Ishikawa (cell line): ENCODE measurements around the gene VPS54.

Experiments used
- CEBPB ChIP-seq: IDR thresholded peaks from 2 replicates; pipeline ENCODE4 v1.6.1; 2012
- CREB1 ChIP-seq: IDR thresholded peaks from 2 replicates; pipeline ENCODE4 v1.6.1; 2012; ENCODE audit warnings: low read depth
- EGR1 ChIP-seq: IDR thresholded peaks from 2 replicates; pipeline ENCODE4 v1.6.1; 2012
- EP300 ChIP-seq: IDR thresholded peaks from 2 replicates; pipeline ENCODE4 v1.6.1; 2012; ENCODE audit warnings: borderline replicate concordance
- FOXM1 ChIP-seq: IDR thresholded peaks from 2 replicates; pipeline ENCODE4 v1.6.1; 2012; ENCODE audit warnings: low read depth, borderline replicate concordance
- MAX ChIP-seq: IDR thresholded peaks from 2 replicates; pipeline ENCODE4 v1.6.1; 2012
- RAD21 ChIP-seq: IDR thresholded peaks from 2 replicates; pipeline ENCODE4 v1.6.1; 2012; ENCODE audit warnings: low read depth
- REST ChIP-seq: IDR thresholded peaks from 2 replicates; pipeline ENCODE4 v1.6.1; 2012; ENCODE audit warnings: low read depth, mild to moderate bottlenecking
- TAF1 ChIP-seq: IDR thresholded peaks from 2 replicates; pipeline ENCODE4 v1.6.1; 2012; ENCODE audit warnings: low read depth, mild to moderate bottlenecking
- TCF12 ChIP-seq: IDR thresholded peaks from 2 replicates; pipeline ENCODE4 v1.6.1; 2012; ENCODE audit warnings: low read depth
- TEAD4 ChIP-seq: IDR thresholded peaks from 2 replicates; pipeline ENCODE4 v1.6.1; 2012
- USF1 ChIP-seq: IDR thresholded peaks from 2 replicates; pipeline ENCODE4 v1.6.1; 2012
- YY1 ChIP-seq: IDR thresholded peaks from 2 replicates; pipeline ENCODE4 v1.6.1; 2012; ENCODE audit warnings: low read depth
- ZBTB7A ChIP-seq: IDR thresholded peaks from 2 replicates; pipeline ENCODE4 v1.6.1; 2012; ENCODE audit warnings: low read depth

- TF ChIP-seq FOXM1 (no peak), YY1 (no peak), EP300 (no peak), TAF1 (no peak), REST (no peak), MAX (no peak), CREB1 (no peak), EGR1 (no peak), CEBPB (no peak), TEAD4 (no peak), RAD21 (no peak), TCF12 (no peak), ZBTB7A (no peak), USF1 (no peak)
Measured at GRCh38 chr2:64001382-64002101, 17.7 kb downstream of the VPS54 start.
